Measurements from ENCODE around the gene TYMS.
"Not testable (repeated sequence)": the region's sequence is repeated elsewhere in the genome, so short reads cannot be mapped to it uniquely, and the experiment has no call there.

The TYMS gene

GRCh38 chr18:679516-679915 lies 22.1 kb downstream of the TYMS start:
- DNase-seq = no peak

- DNase-seq = no peak
Observed at GRCh38 chr18:680392-680791, 22.9 kb downstream of the TYMS start.

GRCh38 chr18:681985-682384 lies 24.5 kb downstream of the TYMS start:
- peak; percentile 52 for DNase-seq

GRCh38 chr18:682416-682815 lies 25.0 kb downstream of the TYMS start:
- DNase-seq = not testable (repeated sequence)

GRCh38 chr18:682833-683232 lies 25.4 kb downstream of the TYMS start:
- DNase-seq = no peak

GRCh38 chr18:683531-683930 lies 26.1 kb downstream of the TYMS start:
- no peak for DNase-seq

- DNase-seq = no peak
Observed at GRCh38 chr18:685438-685837, 28.0 kb downstream of the TYMS start.

GRCh38 chr18:686339-687111 lies 29.1 kb downstream of the TYMS start:
- no peak for DNase-seq

GRCh38 chr18:688323-688722 lies 30.9 kb downstream of the TYMS start:
- no peak for DNase-seq

- no peak for DNase-seq
Observed at GRCh38 chr18:692824-693223, 35.4 kb downstream of the TYMS start.

- no peak for DNase-seq
Observed at GRCh38 chr18:693466-694187, 36.2 kb downstream of the TYMS start.

- no peak for DNase-seq
Observed at GRCh38 chr18:697012-697411, 39.6 kb downstream of the TYMS start.

- no peak for DNase-seq
Observed at GRCh38 chr18:697800-698199, 40.3 kb downstream of the TYMS start.

- no peak for DNase-seq
Observed at GRCh38 chr18:703213-703967, 45.9 kb downstream of the TYMS start.

- no peak for DNase-seq
Observed at GRCh38 chr18:706405-706804, 49.0 kb downstream of the TYMS start.

GRCh38 chr18:708096-708495 lies 50.6 kb downstream of the TYMS start:
- no peak for DNase-seq

- no peak for DNase-seq
Observed at GRCh38 chr18:709771-710170, 52.3 kb downstream of the TYMS start.

- DNase-seq = no peak
Observed at GRCh38 chr18:710418-711300, 53.2 kb downstream of the TYMS start.

GRCh38 chr18:711310-711656 lies 53.8 kb downstream of the TYMS start:
- DNase-seq = no peak

- DNase-seq = peak; percentile 81
Observed at GRCh38 chr18:711657-712400, 54.4 kb downstream of the TYMS start.

- peak; percentile 89 for DNase-seq
Observed at GRCh38 chr18:712401-713134, 55.1 kb downstream of the TYMS start, which contains the start of gene ENOSF1. ENOSF1 (minus strand) TSS chr18:712630; CDS start chr18:712587, 43 bp downstream.
